HG03354 (cell line): ENCODE data around the gene PDHX.
"Not testable (repeated sequence)": the region's sequence is repeated elsewhere in the genome, so short reads cannot be mapped to it uniquely, and the experiment has no call there.

Experiments used
- ATAC-seq: cut with Tn5 transposase; IDR thresholded peaks from one replicate; pipeline ENCODE4 v1.9.1; 2021; ENCODE audit warnings: mild to moderate bottlenecking; ENCODE audit not compliant: unreplicated experiment, poor library complexity, severe bottlenecking

Gene PDHX

DNA sequence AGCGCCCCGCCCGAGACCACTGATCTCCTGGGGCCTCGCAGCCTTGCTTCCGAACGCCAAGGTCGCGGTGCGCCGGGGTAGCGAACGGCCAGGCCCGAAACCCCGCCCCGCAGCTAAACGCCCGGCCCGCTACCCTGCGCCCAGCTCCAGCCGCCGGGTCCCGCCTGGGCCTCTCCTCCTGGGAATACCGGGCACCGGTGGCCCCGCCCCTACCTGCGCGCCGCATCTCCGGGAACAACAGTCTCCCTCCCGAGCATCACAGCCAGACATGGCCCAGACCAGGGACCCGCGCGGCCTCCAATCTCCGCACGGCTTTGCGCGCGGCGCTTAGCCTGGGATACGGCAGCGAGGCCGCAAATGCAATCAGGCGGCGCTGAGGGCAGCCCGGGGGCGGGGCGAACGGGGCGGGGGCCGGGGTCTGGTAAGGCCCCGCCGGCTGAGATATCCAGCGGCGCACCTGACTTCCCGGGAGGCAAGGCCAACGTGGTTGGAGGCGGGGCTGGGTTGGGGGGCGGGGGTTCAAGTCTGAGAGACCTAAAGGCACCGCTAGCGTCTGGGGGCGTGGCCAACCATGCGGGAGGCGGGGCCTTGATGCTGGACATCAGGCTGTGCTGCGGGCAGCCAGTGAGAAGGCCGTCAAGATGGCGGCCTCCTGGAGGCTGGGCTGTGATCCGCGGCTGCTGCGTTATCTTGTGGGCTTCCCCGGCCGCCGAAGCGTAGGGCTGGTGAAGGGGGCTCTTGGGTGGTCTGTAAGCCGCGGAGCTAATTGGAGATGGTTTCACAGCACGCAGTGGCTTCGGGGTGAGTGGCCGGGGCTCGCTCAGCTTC is at the start of gene PDHX, which contains the start of gene APIP:
TSS of gene PDHX (plus strand) at position 604 of the 828 bp plus-strand sequence. CDS start at position 642, 38 bp downstream.
TSS of gene APIP (minus strand) at position 365 of the 828 bp plus-strand sequence. CDS start at position 270, 95 bp downstream.
- ATAC-seq = peak; percentile 92

DNA sequence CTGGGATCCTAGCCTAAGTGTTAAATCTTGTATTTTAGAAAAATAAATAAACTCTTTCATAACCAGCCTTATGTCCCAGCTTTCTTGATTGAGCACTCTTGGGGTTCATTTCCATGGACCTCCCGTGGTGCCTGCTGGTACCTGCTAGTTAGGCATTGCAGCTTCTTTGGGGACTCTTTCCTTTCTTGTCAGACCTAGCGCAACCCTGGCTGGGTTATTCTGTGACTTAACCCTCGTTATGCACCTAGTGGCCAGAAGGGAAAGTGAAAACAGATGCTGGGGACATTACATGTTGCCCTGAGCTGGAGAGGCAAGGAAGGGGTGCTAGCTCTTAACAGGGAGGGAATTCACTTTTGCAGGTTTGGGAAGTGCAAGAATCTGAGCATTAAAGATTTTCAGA is 47.0 kb upstream of the PDHX start:
- ATAC-seq = no peak

DNA sequence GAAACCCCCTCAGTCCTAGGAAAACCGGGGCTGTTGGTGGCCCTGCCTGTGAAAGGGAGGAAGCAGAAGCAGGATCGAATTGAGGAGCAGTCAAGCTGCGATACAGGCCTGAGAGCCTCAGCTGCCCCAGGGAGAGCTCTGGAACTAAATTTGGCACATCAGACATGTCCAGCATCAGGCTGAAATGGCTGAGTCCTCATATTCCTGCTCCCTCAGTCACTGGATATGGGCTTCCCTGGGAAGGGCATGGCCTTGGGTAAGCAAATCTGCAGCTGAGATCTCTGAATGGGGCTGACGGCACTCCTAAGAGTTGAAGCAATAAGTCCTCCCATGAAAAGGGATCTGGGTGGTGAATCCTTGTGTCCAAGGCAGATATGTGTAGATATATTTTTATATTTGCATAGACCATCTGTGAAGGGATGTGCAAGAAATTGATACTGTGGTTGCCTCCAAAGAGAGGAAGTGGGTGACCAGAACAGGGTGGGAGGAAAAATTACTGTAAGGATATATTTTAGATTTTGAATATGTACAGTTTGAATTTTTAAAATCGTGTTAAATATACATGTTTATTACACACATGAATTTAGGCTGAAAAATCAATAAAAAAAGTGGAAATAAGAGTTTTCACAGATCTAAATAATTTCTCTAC is 45.7 kb upstream of the PDHX start:
- no peak for ATAC-seq

DNA sequence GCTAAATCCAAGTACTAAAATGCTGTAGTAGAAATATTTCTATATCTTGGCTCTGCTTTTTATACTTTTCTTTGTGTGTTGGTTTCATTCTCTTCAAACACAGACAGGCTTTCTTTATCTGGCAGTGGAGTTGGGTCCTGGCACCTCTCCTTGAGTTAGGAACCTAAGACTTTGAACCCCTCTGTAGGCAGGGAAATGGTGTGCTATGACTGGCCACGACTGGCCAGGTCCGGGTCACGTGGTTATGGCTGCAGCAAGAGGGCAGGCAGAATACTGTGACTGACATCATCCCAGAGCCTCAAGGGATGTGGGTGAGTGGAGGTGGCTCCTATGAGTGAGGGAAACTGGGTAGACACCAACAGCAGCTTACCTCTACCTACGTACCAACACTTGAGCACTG is 42.2 kb upstream of the PDHX start:
- ATAC-seq = no peak

DNA sequence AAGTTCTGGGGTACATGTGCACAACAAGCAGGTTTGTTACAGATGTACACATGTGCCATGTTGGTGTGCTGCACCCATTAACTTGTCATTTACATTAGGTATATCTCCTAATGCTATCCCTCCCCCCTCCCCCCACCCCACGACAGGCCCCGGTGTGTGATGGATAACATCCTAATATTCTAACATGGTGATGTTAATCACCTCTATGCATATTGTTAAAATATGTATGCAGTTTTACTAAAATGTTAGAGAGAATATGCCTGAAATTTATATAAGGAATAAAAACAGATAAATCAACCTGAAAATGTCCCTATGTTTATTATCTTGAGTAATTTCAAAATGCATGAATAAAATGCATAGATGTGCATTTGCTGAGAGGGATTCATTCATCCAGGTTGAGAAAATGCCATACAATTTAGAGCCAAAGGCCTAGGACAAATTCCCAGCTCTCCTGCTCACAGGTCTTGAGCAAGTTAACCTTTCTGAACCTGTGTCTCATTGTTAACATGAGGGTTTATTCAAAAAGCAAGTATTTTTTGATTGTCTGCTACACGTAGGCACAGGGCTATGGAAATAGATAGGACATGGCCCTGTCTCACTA is 38.9 kb upstream of the PDHX start:
- no peak for ATAC-seq

DNA sequence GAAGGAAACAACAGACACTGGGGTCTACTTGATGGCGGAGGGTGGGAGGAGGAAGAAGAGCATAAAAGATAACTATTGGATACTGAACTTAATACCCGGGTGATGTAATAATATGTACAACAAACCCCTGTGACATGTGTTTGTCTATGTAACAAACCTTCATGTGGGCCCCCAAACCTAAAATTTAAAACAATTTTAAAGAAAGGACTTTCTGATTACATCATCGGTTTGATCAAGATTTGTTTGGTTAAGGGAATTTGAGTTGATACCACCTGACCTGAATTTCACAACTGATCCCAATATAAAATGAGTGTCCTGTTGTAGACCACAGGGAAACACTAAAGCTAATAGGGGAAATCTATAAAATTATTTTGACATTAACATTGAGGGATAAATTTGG is 34.5 kb upstream of the PDHX start:
- no peak for ATAC-seq

DNA sequence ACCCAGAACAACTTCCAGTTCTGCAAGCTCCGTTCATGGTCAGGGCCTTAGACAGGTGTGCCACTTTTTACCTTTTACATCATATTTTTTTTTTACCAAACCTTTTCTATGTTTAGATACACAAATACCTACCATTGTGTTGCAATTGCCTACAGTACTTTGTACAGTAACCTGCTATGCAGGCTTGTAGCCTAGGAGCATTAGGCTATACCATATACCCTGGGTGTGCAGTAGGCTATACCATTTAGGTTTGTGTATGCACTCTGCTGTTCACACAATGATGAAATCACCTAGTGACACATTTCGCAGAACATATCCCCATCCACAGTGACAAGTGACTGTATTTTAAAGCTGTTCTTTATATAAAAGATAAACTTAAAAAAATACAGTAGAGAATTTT is 29.8 kb upstream of the PDHX start:
- no peak for ATAC-seq

DNA sequence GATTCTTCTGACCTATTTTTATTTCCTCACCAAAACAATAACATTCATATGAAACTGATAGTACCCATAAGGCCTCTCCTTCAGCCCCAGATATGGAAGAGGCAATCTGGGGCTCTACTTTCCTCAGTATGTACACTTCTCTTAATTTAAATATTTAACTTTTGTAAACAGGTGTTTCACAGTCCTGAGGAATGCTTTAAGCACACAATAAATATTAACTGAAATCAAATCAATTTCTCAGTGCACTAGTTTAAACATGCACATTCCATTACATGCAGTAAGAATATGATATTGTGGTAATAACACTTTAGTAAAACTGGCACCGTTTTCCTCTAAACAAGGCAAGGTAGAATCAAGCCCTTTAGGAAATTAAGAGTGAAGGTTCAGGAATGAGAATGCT is 29.2 kb upstream of the PDHX start:
- ATAC-seq = no peak

DNA sequence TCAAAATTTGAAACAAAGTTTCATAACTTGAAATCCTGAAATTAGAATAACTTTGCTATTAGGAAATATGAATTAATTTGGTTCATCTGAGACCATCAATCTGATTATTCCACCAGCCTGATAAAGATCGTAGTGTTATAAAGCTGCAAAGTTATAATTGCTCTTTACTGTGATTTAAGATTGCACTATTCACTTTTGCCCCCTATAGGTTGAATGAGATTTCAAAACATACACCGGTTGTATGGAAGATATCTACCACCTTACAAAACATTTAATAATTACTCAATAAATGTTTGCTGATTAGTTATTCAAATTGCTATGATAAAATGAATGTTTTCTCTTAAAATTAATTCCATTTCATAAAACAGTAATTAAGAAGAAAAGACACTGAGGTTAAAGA is 26.3 kb upstream of the PDHX start:
- ATAC-seq = no peak

DNA sequence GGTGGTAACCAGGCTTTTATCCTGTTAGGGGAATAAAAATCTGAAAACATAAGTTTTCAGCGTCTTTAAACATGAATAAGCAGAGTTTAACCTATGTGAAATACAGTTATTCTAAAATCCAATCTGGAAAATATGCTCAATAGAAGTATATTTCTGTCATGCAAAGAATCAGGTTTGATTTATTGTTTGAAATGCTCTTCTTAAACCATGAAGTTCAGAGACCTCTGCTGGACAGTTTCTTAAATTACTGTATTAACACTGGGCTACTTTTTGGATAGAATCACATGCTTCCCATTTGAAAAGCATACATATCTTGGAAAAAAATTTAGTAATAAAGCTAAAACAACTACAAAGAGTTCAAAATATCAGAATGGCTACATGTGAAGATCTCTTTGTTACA is 25.6 kb upstream of the PDHX start:
- ATAC-seq = no peak

DNA sequence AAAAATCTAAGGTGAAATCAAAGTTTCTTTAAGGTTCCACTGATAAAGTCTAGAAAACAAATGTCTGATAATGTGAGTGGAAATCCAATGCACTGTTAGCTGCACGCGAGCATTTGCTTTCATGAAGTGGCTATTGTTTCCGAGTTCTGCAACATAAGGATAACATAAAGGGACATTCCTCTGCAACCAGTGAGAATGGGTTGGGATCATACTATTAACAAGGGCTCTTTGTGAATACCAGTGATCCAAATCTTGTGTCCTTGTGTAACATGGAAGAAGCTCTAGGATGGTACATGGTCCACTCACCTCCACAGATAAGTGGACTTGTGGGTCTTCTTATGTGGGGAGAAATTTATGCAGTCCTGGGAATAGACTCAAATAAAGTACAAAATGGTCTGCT is 24.8 kb upstream of the PDHX start:
- no peak for ATAC-seq

DNA sequence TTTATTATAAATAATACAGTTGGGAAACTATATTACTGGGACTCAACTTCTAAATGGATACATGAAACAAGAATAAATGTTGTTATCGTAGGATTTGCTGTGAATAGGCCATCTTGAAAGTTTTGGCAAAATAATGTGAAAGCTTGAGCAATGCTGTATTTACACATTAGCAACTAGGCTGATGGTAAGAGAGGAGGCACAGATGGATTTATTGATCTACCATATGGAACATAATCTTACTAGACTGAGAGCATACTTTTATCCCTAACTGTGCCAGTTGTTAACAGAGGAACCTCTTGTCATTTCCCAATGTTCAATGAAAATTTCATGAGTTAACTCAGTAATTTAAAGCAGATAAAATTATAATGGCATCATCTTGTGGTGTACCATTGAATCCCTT is 23.0 kb upstream of the PDHX start:
- no peak for ATAC-seq

DNA sequence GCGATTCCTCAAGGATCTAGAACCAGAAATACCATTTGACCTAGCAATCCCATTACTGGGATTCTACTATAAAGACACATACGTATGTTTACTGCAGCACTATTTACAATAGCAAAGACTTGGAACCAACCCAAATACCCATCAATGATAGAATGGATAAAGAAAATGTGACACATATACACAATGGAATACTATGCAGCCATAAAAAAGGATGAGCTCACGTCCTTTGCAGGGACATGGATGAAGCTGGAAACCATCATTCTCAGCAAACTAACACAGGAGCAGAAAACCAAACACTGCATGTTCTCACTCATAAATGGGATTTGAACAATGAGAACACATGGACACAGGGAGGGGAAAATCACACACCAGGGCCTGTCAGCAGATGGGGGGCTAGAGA is 20.2 kb upstream of the PDHX start:
- ATAC-seq = not testable (repeated sequence)

DNA sequence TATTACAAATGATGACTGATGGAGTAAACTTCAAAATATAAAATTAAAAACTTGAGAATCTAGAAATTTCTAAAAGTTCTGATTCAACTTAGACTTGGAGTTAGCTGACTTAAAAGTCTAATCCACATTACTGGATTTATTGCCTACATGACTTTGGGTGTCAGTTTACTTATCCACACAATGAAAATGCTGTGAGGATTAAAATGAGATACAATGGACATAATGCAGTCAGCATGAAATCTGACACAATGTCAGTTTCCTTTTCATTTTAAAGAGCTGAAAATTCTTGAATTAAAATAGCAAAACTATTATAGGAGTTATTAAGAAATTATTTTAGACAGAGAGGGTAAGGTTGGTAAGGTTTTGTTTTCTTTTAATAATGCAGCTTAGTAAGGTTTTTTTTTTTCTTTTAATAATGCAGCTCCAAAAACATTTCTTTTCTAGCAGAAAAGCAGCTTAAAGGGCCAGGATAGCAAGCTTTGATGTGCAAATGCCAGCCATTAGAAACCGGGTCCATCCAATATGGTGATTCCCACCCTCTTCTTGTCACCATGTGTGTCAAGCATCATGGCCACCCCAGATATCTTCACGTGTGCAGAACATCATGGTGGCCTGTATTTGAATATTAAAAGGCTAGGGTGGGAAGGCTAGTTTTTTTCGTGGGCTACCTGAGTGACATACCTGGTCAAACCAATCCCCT is 19.1 kb upstream of the PDHX start:
- no peak for ATAC-seq

DNA sequence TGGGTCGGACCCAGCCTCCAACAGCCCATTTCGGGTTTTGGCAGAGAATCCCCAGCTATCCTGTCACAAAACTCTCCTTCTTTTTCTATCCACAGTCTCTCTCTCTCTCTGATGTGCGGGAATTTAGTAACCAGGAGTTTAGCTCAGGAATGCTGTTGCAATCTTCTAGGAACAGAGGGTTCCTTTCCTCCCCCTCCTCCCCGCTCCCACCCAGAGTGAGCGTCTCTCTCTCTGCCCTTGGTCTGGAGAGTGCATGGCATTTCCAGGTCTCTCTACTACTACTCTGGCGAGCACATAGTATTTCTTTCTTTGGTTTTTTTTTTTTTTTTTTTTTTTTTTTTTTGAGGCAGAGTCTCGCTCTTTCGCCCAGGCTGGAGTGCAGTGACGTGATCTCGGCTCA is 17.9 kb upstream of the PDHX start:
- no peak for ATAC-seq

DNA sequence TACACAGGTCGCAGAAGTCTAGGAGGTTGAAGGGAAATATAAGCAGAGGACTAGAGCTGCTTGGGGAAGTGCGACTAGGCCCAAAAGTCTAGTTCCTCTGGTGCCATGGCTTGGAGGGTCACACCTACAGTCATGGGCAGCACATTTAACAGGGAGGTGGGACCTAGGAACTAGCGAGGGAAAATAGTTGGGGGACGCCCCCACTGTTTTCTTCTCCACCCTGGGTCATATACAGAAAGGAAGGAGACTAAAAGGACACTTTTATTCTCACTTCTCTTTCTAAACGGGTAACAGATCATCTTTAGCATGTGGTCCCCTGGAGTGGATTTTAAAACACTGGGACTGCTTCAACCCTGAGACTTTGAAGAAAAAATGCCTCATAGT is 16.8 kb upstream of the PDHX start:
- no peak for ATAC-seq

DNA sequence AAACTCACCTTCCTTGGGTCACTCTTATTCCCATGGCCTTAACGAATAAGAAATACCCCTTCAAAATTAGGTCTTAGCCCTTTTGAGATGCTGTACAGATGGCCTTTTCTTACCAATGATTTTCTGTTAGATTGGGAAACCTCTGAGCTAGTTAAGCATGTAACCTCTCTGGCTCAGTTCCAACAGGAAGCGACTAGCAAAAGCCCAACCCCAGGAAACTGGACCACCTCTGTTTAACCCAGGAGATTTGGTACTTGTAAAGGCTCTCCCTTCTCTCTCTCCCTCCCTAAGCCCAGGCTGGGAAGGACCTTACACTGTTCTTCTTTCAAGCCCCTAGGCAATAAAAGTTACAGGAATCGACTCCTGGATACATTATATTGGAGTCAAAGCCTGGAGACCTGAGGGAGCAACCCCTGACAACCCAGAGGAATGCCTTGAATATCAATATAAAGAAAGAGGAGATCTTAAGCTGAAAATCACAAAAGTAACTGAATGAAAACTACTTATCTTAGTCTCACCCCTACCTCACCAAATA is 11.9 kb upstream of the PDHX start:
- ATAC-seq = no peak

DNA sequence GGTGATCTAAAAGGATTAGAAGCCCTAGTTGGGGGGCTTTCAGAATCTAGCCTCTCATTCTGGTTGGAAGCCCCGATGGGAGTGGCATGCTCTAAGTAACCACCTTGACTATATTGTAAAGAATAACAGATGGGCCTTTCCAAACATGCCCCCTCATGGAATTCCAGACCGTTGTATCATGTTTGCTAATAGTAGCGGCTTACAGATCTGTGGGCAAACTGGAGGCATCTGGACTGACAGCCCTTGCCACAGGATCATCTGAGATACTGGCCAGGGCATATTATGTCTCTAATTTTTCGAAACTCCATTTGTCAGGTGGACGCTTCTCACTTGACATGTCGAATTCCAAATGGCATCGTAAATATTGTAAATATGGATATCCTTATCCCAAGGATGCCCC is 10.8 kb upstream of the PDHX start:
- ATAC-seq = no peak

DNA sequence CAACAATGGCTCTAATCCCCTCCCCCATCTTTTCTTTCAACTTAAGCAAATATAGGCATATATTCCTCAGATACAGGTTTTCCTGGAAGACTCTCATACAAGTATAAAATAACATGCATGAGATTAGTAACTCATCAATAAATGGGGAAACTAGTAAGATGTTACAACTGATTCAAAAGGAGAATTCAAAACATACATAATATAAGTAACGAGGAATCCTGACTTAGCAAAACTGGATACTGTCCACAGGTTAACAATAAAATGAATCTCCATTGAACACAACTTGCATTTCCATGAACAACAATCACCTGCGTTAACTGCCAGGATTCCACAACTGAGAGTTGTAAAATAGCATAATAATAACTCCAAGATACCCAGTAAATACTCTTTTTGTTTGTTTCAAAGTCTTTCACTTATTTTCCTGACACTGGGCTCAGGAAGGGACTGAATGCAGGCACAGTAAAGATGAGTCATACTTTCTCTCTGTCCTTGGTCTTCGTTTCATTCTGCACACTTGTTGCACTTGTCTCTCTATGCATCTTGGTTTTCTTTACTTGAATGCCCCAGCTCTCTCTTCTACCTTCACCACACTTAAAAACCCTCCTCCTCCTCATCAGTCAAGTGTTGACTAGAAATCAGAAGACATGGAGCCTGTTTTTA is 8.4 kb upstream of the PDHX start:
- ATAC-seq = no peak

DNA sequence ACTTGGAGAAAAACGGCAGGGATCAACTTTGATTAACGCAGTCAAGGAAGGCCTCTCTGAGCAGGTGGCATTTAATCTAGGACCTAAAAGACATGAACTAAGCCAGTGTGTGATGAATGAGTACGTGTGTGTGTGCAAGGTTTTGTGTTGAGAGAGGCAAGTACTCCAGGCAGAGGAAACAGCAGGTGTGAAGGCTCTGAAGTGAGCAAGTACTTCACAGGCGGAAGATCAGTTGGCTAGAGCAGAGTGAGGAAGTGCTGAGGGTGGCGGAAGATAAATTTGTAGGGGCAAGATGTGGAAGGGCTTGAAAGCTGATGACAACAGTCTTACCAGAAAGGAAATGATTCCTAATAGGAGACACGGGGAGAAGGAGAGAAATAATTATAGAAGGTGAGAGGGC is 7.0 kb upstream of the PDHX start:
- no peak for ATAC-seq
